H9 (cell line): Measurements from ENCODE around the gene ELF2. TPM values are rescaled to one million over a fixed set of nuclear protein-coding genes. Genes with fewer than 3 reads are reported as not detected.

Experiments used
- DNase-seq: peaks from one replicate; pipeline ENCODE4 v3.0.0-alpha.2; 2017
- H2AFZ ChIP-seq: one replicate; pipeline ENCODE4 v1.6.1; 2013; ENCODE audit warnings: mild to moderate bottlenecking, low read length, control low read depth, moderate library complexity
- H2AK5ac ChIP-seq: 2 replicates; pipeline ENCODE4 v1.6.1; 2013; ENCODE audit warnings: low read length, control low read depth, mixed read lengths; ENCODE audit not compliant: insufficient read length
- H2BK120ac ChIP-seq: one replicate; pipeline ENCODE4 v1.6.1; 2013; ENCODE audit warnings: low read depth, mild to moderate bottlenecking, low read length, control low read depth, inconsistent platforms; ENCODE audit not compliant: poor library complexity, severe bottlenecking
- H2BK12ac ChIP-seq: 2 replicates; pipeline ENCODE4 v1.6.1; 2013; ENCODE audit warnings: low read length, control low read depth, mixed read lengths, low read depth; ENCODE audit not compliant: insufficient read length
- H2BK15ac ChIP-seq: 2 replicates; pipeline ENCODE4 v1.6.1; 2013; ENCODE audit warnings: low read depth, low read length, control low read depth
- H2BK20ac ChIP-seq: one replicate; pipeline ENCODE4 v1.6.1; 2013; ENCODE audit warnings: low read depth, mild to moderate bottlenecking, low read length, control low read depth, inconsistent platforms; ENCODE audit not compliant: poor library complexity, severe bottlenecking
- H2BK5ac ChIP-seq: 2 replicates; pipeline ENCODE4 v1.6.1; 2013; ENCODE audit warnings: low read length, control low read depth, mixed read lengths; ENCODE audit not compliant: insufficient read length
- H3K14ac ChIP-seq: 2 replicates; pipeline ENCODE4 v1.6.1; 2013; ENCODE audit warnings: low read length, control low read depth; ENCODE audit not compliant: insufficient read depth
- H3K18ac ChIP-seq: 2 replicates; pipeline ENCODE4 v1.6.1; 2013; ENCODE audit warnings: low read depth, mild to moderate bottlenecking, mixed read lengths, low read length, control low read depth; ENCODE audit not compliant: insufficient read length
- H3K23ac ChIP-seq: 2 replicates; pipeline ENCODE4 v1.6.1; 2013; ENCODE audit warnings: low read length, control low read depth, mixed read lengths, low read depth; ENCODE audit not compliant: insufficient read length
- H3K23me2 ChIP-seq: 2 replicates; pipeline ENCODE4 v1.6.1; 2013; ENCODE audit warnings: low read depth, mild to moderate bottlenecking, mixed read lengths, low read length, control low read depth; ENCODE audit not compliant: insufficient read length, poor library complexity, severe bottlenecking
- H3K27ac ChIP-seq: 2 replicates; pipeline ENCODE4 v1.5.1; 2013; ENCODE audit warnings: low read length, control low read depth, mixed read lengths, low read depth; ENCODE audit not compliant: insufficient read length
- H3K27me3 ChIP-seq: 2 replicates; pipeline ENCODE4 v1.6.1; 2013; ENCODE audit warnings: low read length, control low read depth, inconsistent platforms; ENCODE audit not compliant: insufficient read depth
- H3K4ac ChIP-seq: 2 replicates; pipeline ENCODE4 v1.6.1; 2013; ENCODE audit warnings: low read depth, mild to moderate bottlenecking, control low read depth, inconsistent platforms, low read length, moderate library complexity
- H3K4me1 ChIP-seq: 2 replicates; pipeline ENCODE4 v1.6.1; 2013; ENCODE audit warnings: low read length, control low read depth, inconsistent platforms; ENCODE audit not compliant: insufficient read depth
- H3K4me2 ChIP-seq: 2 replicates; pipeline ENCODE4 v1.6.1; 2013; ENCODE audit warnings: low read length, control low read depth, mixed read lengths; ENCODE audit not compliant: insufficient read length, insufficient read depth
- H3K56ac ChIP-seq: 2 replicates; pipeline ENCODE4 v1.6.1; 2013; ENCODE audit warnings: low read depth, mild to moderate bottlenecking, mixed read lengths, low read length, control low read depth; ENCODE audit not compliant: insufficient read length
- H3K79me1 ChIP-seq: 2 replicates; pipeline ENCODE4 v1.6.1; 2013; ENCODE audit warnings: low read depth, mild to moderate bottlenecking, moderate library complexity, low read length, control low read depth, inconsistent platforms; ENCODE audit not compliant: insufficient read depth, poor library complexity, severe bottlenecking
- H3K79me2 ChIP-seq: 2 replicates; pipeline ENCODE4 v1.6.1; 2013; ENCODE audit warnings: low read length, control low read depth, inconsistent platforms; ENCODE audit not compliant: insufficient read depth
- H3K9ac ChIP-seq: 2 replicates; pipeline ENCODE4 v1.6.1; 2013; ENCODE audit warnings: low read length, control low read depth, mixed read lengths; ENCODE audit not compliant: insufficient read length; ENCODE audit errors: extremely low read depth
- H3K9me3 ChIP-seq: one replicate; pipeline ENCODE4 v1.6.1; 2013; ENCODE audit warnings: low read depth, low read length, inconsistent platforms; ENCODE audit not compliant: control insufficient read depth
- H3T11ph ChIP-seq: one replicate; pipeline ENCODE4 v1.6.1; 2013; ENCODE audit warnings: mild to moderate bottlenecking, low read length, control low read depth, inconsistent platforms
- H4K20me1 ChIP-seq: one replicate; pipeline ENCODE4 v1.6.1; 2013; ENCODE audit not compliant: control insufficient read depth, insufficient read length, insufficient read depth
- H4K5ac ChIP-seq: 2 replicates; pipeline ENCODE4 v1.6.1; 2013; ENCODE audit warnings: low read depth, mild to moderate bottlenecking, mixed read lengths, low read length, control low read depth; ENCODE audit not compliant: insufficient read length
- H4K8ac ChIP-seq: replicated peaks from 2 replicates; pipeline ENCODE4 v1.6.1; 2013; ENCODE audit warnings: low read length, control low read depth, mixed read lengths, low read depth; ENCODE audit not compliant: insufficient read length
- H4K91ac ChIP-seq: 2 replicates; pipeline ENCODE4 v1.6.1; 2013; ENCODE audit warnings: low read depth, mild to moderate bottlenecking, moderate library complexity, mixed read lengths, low read length, control low read depth; ENCODE audit not compliant: insufficient read length
- H3K27ac Mint-ChIP-seq, 3 experiments: 2 replicates in 2 of 3; 3 replicates in 1 of 3; pipeline ENCODE4 v1.8.0; 2020 to 2021; ENCODE audit warnings: mixed read lengths in 3 of 3, mild to moderate bottlenecking in 1 of 3, moderate library complexity in 1 of 3
- H3K27me3 Mint-ChIP-seq: 2 replicates; pipeline ENCODE4 v1.8.0; 2021; ENCODE audit warnings: low read depth, mild to moderate bottlenecking, moderate library complexity, mixed read lengths
- H3K36me3 Mint-ChIP-seq, 3 experiments: 2 replicates in 2 of 3; 3 replicates in 1 of 3; pipeline ENCODE4 v1.8.0; 2020 to 2021; ENCODE audit warnings: low read depth in 3 of 3, mixed read lengths in 3 of 3; ENCODE audit not compliant: insufficient read depth in 1 of 3
- H3K4me1 Mint-ChIP-seq, 2 experiments: 2 replicates each; pipeline ENCODE4 v1.8.0; 2020; ENCODE audit warnings: mixed read lengths in 2 of 2
- H3K4me3 Mint-ChIP-seq, 2 experiments: 2 replicates in 1 of 2; 3 replicates in 1 of 2; pipeline ENCODE4 v1.8.0; 2020 to 2021; ENCODE audit warnings: mild to moderate bottlenecking in 2 of 2, mixed read lengths in 2 of 2, moderate library complexity in 1 of 2
- H3K9me3 Mint-ChIP-seq, 2 experiments: 2 replicates in 1 of 2; 3 replicates in 1 of 2; pipeline ENCODE4 v1.8.0; 2020; ENCODE audit warnings: mild to moderate bottlenecking in 2 of 2, mixed read lengths in 2 of 2, moderate library complexity in 1 of 2
- CTCF ChIP-seq: fragments of 200-600 bp; sonication (generic); conservative IDR thresholded peaks from 3 replicates; pipeline ENCODE4 v1.8.0; 2021; ENCODE audit warnings: antibody characterized with exemption, mild to moderate bottlenecking
- WGBS: extraction: QIAGEN DNeasy Blood & Tissue Kit; methylation state at CpG from one replicate; pipeline ENCODE4 v1.1.7; 2013; ENCODE audit warnings: missing lambda C conversion rate, low lambda C conversion rate, mixed read lengths; ENCODE audit not compliant: insufficient read length; ENCODE audit errors: extremely low coverage; 5-methylcytosine and 5-hydroxymethylcytosine counted together
- total RNA-seq: library from RNA; stranded (reverse); gene quantifications from 2 replicates; pipeline ENCODE4 v1.2.1, GENCODE V29; 2021

ELF2 gene
- total RNA-seq, 1 experiment from 2014 or later: 49.6 TPM

GRCh38 chr4:139007640-139008039 is 169.4 kb downstream of the ELF2 start:
- peaks cover 8 to 13% of the 10 kb centered on the region in 2 experiments for H3K9me3 Mint-ChIP-seq
- no peaks in the 10 kb centered on the region for H3K23me2 ChIP-seq
- H2BK5ac ChIP-seq: no peak overlapping the region
- no peaks in the 10 kb centered on the region for H3K79me2 ChIP-seq
- H3K4me3 Mint-ChIP-seq: no peak overlapping the region
- no peak overlapping the region for H2BK12ac ChIP-seq
- H2AK5ac ChIP-seq: no peak overlapping the region
- no peaks in the 10 kb centered on the region for H4K20me1 ChIP-seq
- no peaks in the 10 kb centered on the region for H3K4me1 ChIP-seq
- DNase-seq: no peak
- H4K91ac ChIP-seq: no peak overlapping the region
- no peak overlapping the region for H3K4ac ChIP-seq
- no peak overlapping the region for H2BK15ac ChIP-seq
- no peaks in the 10 kb centered on the region for H3K27me3 ChIP-seq
- H3K14ac ChIP-seq: no peak overlapping the region
- H3K23ac ChIP-seq: no peak overlapping the region
- H3K36me3 Mint-ChIP-seq: peaks cover 3 to 8% (median 5%) of the 10 kb centered on the region in 3 experiments; a peak in 4 of 7 replicates
- H3K27me3 Mint-ChIP-seq: no peaks in the 10 kb centered on the region
- H3K27ac Mint-ChIP-seq: no peak overlapping the region
- TF ChIP-seq CTCF: no peak
- H3K4me2 ChIP-seq: no peak overlapping the region
- H4K5ac ChIP-seq: no peak overlapping the region
- no peak overlapping the region for H4K8ac ChIP-seq
- no peak overlapping the region for H2AFZ ChIP-seq
- H3K9ac ChIP-seq: no peak overlapping the region
- no peak overlapping the region for H2BK20ac ChIP-seq
- no peak overlapping the region for H3K18ac ChIP-seq
- WGBS: no CpG with 5 or more reads among the region's 2 CpGs
- no peak overlapping the region for H2BK120ac ChIP-seq
- no peaks in the 10 kb centered on the region for H3K79me1 ChIP-seq
- H3K9me3 ChIP-seq: peaks cover 7% of the 10 kb centered on the region
- no peak overlapping the region for H3K27ac ChIP-seq
- no peak overlapping the region for H3K56ac ChIP-seq
- no peak overlapping the region for H3T11ph ChIP-seq
- peaks cover 4% of the 10 kb centered on the region in 2 experiments; a peak in 3 of 4 replicates for H3K4me1 Mint-ChIP-seq

Other genes starting within 250 kb of the ELF2 start
- gene NOCT, start 161.4 kb downstream of the ELF2 start, total RNA-seq: 36.3 and 37.3 TPM in 2 replicates
- gene MGARP, start 103.0 kb upstream of the ELF2 start, total RNA-seq: 4.0 and 4.3 TPM in 2 replicates
- 115 TPM in 2 replicates for gene NAA15, start 124.3 kb upstream of the ELF2 start, total RNA-seq
- gene NDUFC1, start 125.3 kb upstream of the ELF2 start, total RNA-seq: 56.2 and 59.1 TPM in 2 replicates